NCI-H1417 (cell line): ENCODE data around the gene ATP6V1C2.
"Not testable (repeated sequence)": the region's sequence is repeated elsewhere in the genome, so short reads cannot be mapped to it uniquely, and the experiment has no call there.

ENCODE experiments used
- DNase-seq, 3 experiments: peaks; one replicate each; lab custom pipeline; 2025; lab: John Stamatoyannopoulos, UW

The ATP6V1C2 gene

GRCh38 chr2:10786240-10786982, 65.0 kb downstream of the ATP6V1C2 start:
- DNase-seq, result no peak

DNA sequence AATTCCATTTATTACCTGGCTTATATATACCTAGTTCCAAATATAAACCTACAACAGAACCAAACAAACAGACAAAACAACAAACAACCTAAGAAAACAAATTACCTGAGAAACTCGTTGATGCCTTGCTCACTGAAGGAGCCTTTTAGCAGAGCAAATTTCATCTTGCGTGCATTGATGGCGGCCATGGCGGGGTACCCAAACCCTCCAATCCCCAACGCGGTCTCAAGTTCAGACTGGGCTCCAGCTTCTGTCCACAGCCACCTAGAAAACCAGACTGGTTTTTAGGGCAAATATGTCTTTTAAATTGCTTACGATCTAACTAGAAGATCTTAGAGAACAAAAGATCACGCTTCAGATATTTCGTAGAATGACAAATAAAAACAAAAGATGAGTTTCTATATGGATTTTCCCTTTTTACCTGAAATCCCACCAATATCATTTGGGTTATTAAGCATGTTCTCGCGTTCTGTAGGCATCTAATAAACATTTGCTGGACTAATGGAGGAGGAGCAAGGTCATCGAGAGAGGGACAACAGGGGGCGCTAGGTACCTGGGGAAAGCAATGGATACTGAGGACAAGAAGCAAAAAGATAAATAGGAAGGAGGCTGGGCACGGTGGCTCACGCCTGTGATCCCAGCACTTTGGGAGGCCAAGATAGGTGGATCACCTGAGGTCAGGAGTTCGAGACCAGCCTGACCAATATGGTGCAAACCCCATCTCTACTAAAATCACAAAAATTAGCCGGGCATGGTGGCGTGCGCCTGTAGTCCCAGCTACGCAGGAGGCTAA, 65.9 kb downstream of the ATP6V1C2 start:
- DNase-seq, result peak in 1 of 3 experiments; percentile 48

DNA sequence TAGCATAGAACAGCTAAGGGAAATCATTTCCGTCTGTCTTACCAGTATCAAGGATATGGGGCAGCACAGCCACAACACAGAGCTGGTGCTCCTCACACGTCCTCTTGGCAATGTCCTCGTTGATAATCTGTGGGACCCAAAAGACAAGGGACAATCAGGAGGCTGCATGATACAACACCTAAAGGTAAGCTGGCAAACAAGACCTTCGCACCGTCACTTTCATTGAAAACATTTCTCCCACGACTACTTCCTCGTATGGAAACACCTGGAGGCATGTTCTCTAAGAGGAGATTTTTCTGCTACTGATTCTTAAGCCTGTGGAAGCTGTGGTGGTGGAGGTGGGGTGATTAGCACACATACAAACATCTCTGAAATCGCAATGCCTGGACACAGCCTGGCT, 67.4 kb downstream of the ATP6V1C2 start:
- DNase-seq, result no peak

- peak in 1 of 3 experiments; percentile 12 for DNase-seq
These were observed 69.0 kb downstream of the ATP6V1C2 start for GRCh38 chr2:10790228-10790973.

DNA sequence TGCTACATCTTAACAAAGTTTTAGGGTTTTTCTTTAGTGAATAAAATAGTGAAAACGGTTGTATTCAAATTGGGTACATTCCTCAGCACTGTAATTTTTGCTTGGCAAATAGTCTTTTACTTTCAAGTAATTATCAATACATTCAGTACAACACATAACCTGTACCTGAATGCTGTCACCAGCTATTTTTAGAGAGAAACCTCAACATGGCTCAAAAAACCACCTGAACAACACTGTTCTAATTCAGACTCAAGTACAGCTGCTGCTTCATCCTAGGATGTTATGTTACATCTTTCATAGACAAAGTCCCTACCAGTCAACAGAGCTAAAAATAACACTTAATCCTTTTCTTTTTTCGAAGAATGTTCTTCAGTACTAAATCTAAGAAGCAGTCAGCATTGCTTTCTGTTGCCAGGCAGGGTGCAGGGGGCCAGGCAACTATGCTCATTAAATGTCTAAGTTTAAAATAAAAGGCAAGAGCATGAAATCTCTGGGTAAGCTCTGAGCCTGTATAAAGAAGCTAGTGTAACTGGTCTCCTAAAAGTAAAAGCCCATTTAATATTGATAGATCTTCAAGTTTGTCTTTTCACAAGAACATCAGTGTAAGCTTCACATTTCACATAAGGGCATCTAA, 70.7 kb downstream of the ATP6V1C2 start:
- DNase-seq, result no peak

GRCh38 chr2:10792660-10793400, 71.4 kb downstream of the ATP6V1C2 start:
- DNase-seq, result no peak

GRCh38 chr2:10793816-10794215, 72.4 kb downstream of the ATP6V1C2 start:
- DNase-seq, result no peak

- DNase-seq, result no peak
These were observed 73.4 kb downstream of the ATP6V1C2 start for GRCh38 chr2:10794876-10795275.

DNA sequence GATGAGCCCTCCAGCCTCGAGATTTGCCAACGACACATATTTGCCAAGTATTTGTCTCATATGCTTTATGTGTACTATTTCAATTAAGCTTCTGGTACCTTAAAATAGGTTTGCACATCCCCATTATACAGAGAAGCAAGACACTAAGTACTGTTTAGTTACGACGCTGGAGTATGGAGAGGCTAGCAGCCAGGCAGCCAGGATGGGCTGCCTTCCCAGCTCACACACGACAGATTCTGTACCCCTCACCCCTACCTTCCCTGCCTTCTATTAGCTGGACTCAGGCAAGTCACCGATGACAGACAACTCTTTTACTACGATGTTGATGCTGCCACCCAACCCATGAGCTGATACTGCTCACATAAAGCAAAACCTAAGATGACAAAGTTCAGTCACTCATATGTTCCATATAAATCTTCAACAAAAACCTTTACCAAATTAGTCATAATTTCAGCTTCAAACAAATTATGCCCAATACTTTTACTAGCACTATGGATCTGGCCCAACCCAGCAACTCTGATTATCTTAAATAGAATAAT, 74.1 kb downstream of the ATP6V1C2 start:
- no peak for DNase-seq

GRCh38 chr2:10796703-10797102, 75.3 kb downstream of the ATP6V1C2 start:
- DNase-seq, result no peak

GRCh38 chr2:10798783-10799182, 77.4 kb downstream of the ATP6V1C2 start:
- DNase-seq, result peak in 1 of 3 experiments; percentile 41

- DNase-seq, result no peak
These were observed 78.7 kb downstream of the ATP6V1C2 start for GRCh38 chr2:10800163-10800562.

- no peak for DNase-seq
These were observed 81.2 kb downstream of the ATP6V1C2 start for GRCh38 chr2:10802657-10803056.

DNA sequence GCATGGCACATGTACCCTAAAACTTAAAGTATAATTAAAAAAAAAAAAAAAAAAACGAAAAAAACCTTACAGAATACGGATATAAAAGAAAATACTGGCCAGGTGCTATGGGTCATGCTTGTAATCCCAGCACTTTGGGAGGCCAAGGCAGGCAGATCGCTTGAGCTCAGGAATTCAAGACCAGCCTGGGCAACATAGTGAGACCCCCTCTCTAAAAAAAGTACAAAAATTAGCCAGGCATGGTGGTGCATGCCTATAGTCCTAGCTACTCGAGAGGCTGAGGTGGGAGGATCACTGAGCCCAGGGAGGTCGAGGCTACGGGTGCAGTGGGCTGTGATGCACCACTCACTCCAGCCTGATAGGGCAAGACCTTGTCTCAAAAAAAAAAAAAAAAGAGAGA, 84.6 kb downstream of the ATP6V1C2 start:
- not testable (repeated sequence) for DNase-seq

DNA sequence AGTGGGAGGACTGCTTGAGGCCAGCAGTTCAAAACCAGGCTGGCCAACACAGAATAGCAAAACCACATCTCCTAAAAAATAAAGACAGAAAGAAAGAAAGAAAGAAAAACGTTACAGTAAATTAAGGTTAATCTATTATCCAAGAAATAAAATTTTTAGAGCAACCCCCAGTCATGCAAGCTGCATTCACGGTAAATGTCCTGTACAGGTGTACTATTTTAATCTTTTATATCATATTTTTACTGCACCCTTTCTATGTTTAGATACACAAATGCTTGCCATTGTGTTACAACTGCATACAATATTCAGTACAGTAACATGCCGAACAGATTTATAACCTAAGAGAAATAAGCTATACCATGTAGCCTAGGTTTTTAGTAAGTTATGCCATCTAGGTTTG, 85.1 kb downstream of the ATP6V1C2 start:
- DNase-seq, result no peak

DNA sequence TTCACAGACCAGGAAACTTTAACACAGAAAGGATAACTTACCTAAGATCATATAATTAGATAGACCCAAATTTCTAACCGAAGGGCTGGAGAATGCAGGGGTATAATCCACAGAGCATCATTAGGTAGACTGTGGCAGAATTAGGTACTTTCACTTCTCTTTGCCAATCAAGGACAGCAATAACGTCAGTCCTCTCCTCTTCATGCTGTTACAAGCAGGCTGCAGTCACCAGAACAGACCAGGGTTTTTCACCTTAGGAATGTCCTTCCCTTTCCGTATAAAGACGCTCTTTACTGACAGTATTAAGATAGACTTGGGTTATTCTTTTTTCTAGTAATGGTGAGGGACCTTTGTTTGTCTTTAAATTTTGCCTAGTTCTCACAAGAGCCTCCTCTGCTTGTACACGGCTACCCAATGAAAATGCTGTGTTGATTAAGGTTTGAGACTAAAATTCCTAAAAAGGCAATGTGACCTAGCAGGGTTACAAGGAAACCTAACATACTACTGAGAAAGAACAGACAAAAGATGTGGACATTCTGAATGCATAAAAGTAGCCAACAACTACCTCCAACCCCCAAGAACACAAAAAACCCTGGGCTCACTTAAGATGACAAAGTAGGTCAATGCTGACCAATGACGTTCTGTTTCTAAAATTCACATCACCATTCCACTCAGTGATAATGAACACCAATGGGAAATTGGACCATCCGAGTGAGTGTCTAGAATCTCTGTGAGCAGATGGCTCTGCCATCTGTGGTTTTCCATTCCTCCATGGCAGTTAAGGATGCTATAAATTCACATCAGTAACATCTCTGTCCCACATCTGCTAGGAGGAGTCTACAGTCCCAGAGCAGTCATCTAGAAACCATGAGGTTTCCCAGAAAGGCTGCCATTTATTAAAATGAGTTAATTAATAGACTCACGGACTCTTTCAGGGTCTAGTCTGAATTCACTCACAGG, 89.1 kb downstream of the ATP6V1C2 start:
- peak in 1 of 3 experiments; percentile 24 for DNase-seq

- no peak for DNase-seq
These were observed 90.1 kb downstream of the ATP6V1C2 start for GRCh38 chr2:10811517-10811916.

DNA sequence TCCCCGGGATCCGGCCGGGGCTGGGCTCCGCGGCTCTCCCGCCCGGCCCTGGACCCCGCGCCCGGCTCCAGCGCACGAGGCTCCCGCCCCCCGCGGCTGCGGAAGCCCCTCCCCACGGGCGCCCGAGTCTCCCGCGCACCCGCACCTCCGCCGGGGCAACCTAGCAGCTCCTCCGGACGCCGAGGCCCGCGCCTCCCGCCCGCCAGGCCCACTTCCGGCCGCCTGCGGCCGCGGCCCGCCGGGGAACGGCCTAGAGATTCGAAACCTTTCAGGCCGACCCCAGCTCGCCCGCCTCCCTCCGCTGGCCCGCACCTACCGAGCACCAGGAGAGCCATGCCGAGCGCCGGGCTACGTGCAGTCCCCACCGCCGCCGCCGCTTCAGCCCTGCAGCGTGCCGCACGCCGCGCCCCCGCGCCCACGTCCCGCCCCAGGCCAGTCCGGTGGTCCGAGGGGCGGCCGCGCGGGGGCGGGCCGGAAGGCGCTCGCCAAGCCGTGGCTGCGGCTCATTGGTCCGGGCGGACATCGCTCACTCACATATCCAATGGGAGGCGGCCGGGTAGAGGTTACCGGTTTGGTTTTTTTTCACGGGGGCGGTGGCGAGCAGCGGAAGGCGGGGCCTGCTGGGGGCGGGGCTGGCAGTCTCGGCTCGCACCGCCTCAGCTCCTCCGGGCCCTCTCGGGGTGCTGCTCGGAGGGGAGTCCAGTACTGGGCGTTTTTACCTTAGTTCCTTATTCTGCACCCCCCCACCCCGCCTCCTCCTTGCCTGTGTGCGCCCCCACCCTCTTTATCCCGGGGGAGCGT, 91.1 kb downstream of the ATP6V1C2 start, which contains the start of gene PDIA6:
TSS of gene PDIA6 (minus strand) at position 424 of the 801 bp plus-strand sequence. CDS start at position 335, 89 bp downstream.
- DNase-seq, result peak; percentile 98 to 100 (median 98)
